ENCODE measurements around the gene AFG3L2. TPM values are rescaled to one million over a fixed set of nuclear protein-coding genes. Genes with fewer than 3 reads are reported as not detected.

AFG3L2 gene
- total RNA-seq, 1 experiment from 2014 or later = 73.5 TPM

DNA sequence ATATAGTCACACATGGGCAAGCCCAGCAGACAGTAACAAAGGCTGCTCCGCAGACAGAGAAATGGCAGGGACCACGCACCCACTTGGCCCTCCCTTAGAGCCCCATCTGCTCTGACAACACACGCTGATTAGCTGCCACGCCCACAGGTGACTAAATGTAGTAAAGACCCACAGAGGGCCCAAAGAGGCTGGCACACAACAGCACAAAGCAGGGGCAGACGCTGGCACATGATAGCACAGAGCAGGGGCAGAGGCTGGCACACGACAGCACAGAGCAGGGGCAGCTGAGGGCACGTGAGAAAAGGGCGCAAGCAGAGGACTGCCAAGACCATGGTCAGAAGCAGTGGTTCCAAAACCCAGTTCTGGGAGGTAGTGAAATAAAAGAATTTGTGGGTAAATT lies 10.6 kb downstream of the AFG3L2 start:
- Histone ChIP-seq H3K56ac (ENCODE audit: insufficient read length, low read depth, low read length) (no peak overlapping the region), H3T11ph (ENCODE audit: low read length) (no peak overlapping the region), H4K5ac (ENCODE audit: insufficient read length, low read depth, low read length) (no peak overlapping the region), H2AFZ (ENCODE audit: low read length) (no peak overlapping the region), H3K9me3 (ENCODE audit: control insufficient read depth, low read depth, low read length) (no peaks in the 10 kb centered on the region), H3K4me2 (ENCODE audit: insufficient read depth, insufficient read length, low read length) (no peak overlapping the region), H3K4me1 (ENCODE audit: insufficient read depth, low read length) (no peaks in the 10 kb centered on the region), H3K4ac (ENCODE audit: low read depth, low read length) (no peak overlapping the region), H2BK120ac (ENCODE audit: low read depth, low read length, poor library complexity, severe bottlenecking) (no peak overlapping the region), H4K8ac (replicated peaks; ENCODE audit: insufficient read length, low read depth, low read length) (no peak overlapping the region), H3K27me3 (ENCODE audit: insufficient read depth, low read length) (no peaks in the 10 kb centered on the region), H2BK5ac (ENCODE audit: insufficient read length, low read length) (no peak overlapping the region), H4K20me1 (ENCODE audit: control insufficient read depth, insufficient read depth, insufficient read length) (no peaks in the 10 kb centered on the region), H4K91ac (ENCODE audit: insufficient read length, low read depth, low read length) (no peak overlapping the region), H2AK5ac (ENCODE audit: insufficient read length, low read length) (no peak overlapping the region), H2BK12ac (ENCODE audit: insufficient read length, low read depth, low read length) (no peak overlapping the region), H2BK15ac (ENCODE audit: low read depth, low read length) (no peak overlapping the region), H3K18ac (ENCODE audit: insufficient read length, low read depth, low read length) (no peak overlapping the region), H3K27ac (ENCODE audit: insufficient read length, low read depth, low read length) (no peak overlapping the region), H3K14ac (ENCODE audit: insufficient read depth, low read length) (no peak overlapping the region), H3K79me2 (ENCODE audit: insufficient read depth, low read length) (peaks cover 2% of the 10 kb centered on the region; the same call in 1 of the 2 replicates), H3K79me1 (ENCODE audit: insufficient read depth, low read depth, low read length, poor library complexity, severe bottlenecking) (peaks cover 2% of the 10 kb centered on the region), H3K9ac (ENCODE audit: extremely low read depth, insufficient read length, low read length) (no peak overlapping the region), H3K23me2 (ENCODE audit: insufficient read length, low read depth, low read length, poor library complexity, severe bottlenecking) (no peaks in the 10 kb centered on the region), H3K23ac (ENCODE audit: insufficient read length, low read depth, low read length) (no peak overlapping the region), H2BK20ac (ENCODE audit: low read depth, low read length, poor library complexity, severe bottlenecking) (no peak overlapping the region)
- no CpG with 5 or more reads among the region's 8 CpGs for WGBS (ENCODE audit: extremely low coverage, insufficient read length, low lambda C conversion rate)
- H3K9me3 Mint-ChIP-seq = no peaks in the 10 kb centered on the region
- TF ChIP-seq, protein P1, sequence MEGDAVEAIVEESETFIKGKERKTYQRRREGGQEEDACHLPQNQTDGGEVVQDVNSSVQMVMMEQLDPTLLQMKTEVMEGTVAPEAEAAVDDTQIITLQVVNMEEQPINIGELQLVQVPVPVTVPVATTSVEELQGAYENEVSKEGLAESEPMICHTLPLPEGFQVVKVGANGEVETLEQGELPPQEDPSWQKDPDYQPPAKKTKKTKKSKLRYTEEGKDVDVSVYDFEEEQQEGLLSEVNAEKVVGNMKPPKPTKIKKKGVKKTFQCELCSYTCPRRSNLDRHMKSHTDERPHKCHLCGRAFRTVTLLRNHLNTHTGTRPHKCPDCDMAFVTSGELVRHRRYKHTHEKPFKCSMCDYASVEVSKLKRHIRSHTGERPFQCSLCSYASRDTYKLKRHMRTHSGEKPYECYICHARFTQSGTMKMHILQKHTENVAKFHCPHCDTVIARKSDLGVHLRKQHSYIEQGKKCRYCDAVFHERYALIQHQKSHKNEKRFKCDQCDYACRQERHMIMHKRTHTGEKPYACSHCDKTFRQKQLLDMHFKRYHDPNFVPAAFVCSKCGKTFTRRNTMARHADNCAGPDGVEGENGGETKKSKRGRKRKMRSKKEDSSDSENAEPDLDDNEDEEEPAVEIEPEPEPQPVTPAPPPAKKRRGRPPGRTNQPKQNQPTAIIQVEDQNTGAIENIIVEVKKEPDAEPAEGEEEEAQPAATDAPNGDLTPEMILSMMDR (conservative IDR thresholded peaks at IDR 0.05) = no peak
- H3K27ac Mint-ChIP-seq = peak overlapping the region in 2 of 3 experiments; percentile 7 to 28; a peak in 1 of 7 replicates
- DNase-seq = no peak
- no peaks in the 10 kb centered on the region for H3K4me1 Mint-ChIP-seq
- no peaks in the 10 kb centered on the region; the same call in 1 of the 2 replicates for H3K27me3 Mint-ChIP-seq (ENCODE audit: low read depth)
- peaks cover 21 to 76% (median 60%) of the 10 kb centered on the region in 3 experiments; a peak in 6 of 7 replicates for H3K36me3 Mint-ChIP-seq (ENCODE audit: insufficient read depth in 1 of 3, low read depth in 3 of 3)
- no peak overlapping the region for H3K4me3 Mint-ChIP-seq
